Ovary (tissue), 3 donors: ENCODE measurements around the gene MYO9B.

Source experiments
- CTCF ChIP-seq, 3 donors: fragments of 450-650 bp in 2 of 3; fragments of 200-600 bp in 1 of 3; IDR thresholded peaks; one replicate each; pipeline versions ENCODE4 v1.5.1 to v1.8.0; 2016 to 2022; ENCODE audit warnings: antibody characterized with exemption in 3 of 3, mild to moderate bottlenecking in 1 of 3
- POLR2A ChIP-seq: fragments of 450-650 bp; IDR thresholded peaks from one replicate; pipeline ENCODE4 v1.6.1; 2017; ENCODE audit warnings: antibody characterized with exemption, mild to moderate bottlenecking, moderate library complexity
- donor health status: DM: no; HTN: no; CAD: no.

DNA sequence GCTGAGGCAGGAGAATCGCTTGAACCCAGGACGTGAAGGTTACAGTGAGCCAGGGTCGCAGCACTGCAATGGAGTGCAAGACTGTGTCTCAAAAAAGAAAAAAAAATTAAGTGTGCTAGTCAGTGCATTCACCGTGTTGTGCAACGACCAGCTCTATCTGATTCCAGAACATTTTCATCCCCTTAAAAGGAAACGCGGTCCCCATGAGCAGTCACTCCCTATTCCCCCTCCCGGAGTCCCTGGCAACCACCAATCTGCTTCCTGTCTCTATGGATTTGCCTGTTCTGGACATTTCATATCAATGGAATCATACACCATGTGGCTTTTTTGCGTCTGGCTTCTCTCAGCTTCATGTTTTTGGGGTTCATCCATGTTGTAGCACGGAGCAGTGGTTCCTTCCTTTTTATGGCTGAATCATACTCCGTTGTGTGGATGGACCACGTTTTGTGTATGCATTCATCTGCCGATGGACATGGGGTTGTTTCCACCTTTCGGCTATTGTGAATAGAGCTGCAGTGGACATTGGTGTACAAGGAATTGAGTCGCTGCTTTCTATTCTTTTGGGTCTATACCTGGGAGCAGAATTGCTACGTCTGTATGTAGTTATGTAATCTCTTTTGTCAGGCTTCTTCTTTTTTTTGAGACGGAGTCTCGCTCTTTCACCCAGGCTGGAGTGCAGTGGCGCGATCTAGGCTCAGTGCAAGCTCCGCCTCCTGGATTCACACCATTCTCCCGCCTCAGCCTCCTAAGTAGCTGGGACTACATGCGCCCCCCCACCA lies 19.8 kb downstream of the MYO9B start:
- no peak for TF ChIP-seq CTCF (IDR thresholded peaks at IDR 0.05)
- no peak for TF ChIP-seq POLR2A
